Measurements from ENCODE around the gene SPG7. TPM values are rescaled to one million over a fixed set of nuclear protein-coding genes. Genes with fewer than 3 reads are reported as not detected.
"Not testable (repeated sequence)": the region's sequence is repeated elsewhere in the genome, so short reads cannot be mapped to it uniquely, and the experiment has no call there.

The SPG7 gene
- 44.6 and 74.8 TPM in 2 replicates for total RNA-seq (2014; rRNA removed; shearing (Covaris generic); ENCODE audit: low replicate concordance)

- Histone ChIP-seq H3K79me2 (ENCODE audit: low read length) (peaks cover 22% of the 10 kb centered on the region), H3K4me3 (ENCODE audit: low read length) (peak within 1 kb of the TSS; percentile 95), H3K27ac (ENCODE audit: low read length) (0 out of 2 replicates have a peak within 1 kb of the TSS, but pooled peaks have one; percentile 8)
These were observed at the start of gene SPG7 for GRCh38 chr16:89507834-89508590. Gene SPG7, plus strand, starts transcription at chr16:89508403. Its CDS starts 15 bp downstream, at chr16:89508418.

GRCh38 chr16:89458551-89458950 lies 49.7 kb upstream of the SPG7 start:
- Histone ChIP-seq H3K9ac (ENCODE audit: low read length) (no peak overlapping the region), H3K9me2 (replicated peaks; ENCODE audit: insufficient read depth, low read length) (no peaks in the 10 kb centered on the region), H3K4me1 (ENCODE audit: low read length) (no peaks in the 10 kb centered on the region), H3K27ac (ENCODE audit: low read length) (no peak overlapping the region), H3K4me2 (ENCODE audit: low read depth, low read length, poor library complexity, severe bottlenecking) (no peak overlapping the region), H3K36me3 (ENCODE audit: insufficient read depth, low read length) (no peaks in the 10 kb centered on the region), H3K4me3 (ENCODE audit: low read length) (no peak overlapping the region), H3K27me3 (ENCODE audit: low read length) (no peaks in the 10 kb centered on the region), H3K79me2 (ENCODE audit: low read length) (peaks cover 48% of the 10 kb centered on the region), H3K9me3 (ENCODE audit: low read length) (peaks cover 10% of the 10 kb centered on the region; the same call in 1 of the 2 replicates), H2AFZ (ENCODE audit: low read length) (no peak overlapping the region), H4K20me1 (ENCODE audit: insufficient read depth, low read depth, low read length) (peaks cover 62% of the 10 kb centered on the region)
- DNase-seq = no peak

More at GRCh38 chr16:89507834-89508590, at the start of gene SPG7:
- Histone ChIP-seq H3K9ac (ENCODE audit: low read length) (peak within 1 kb of the TSS; percentile 83), H3K9me2 (replicated peaks; ENCODE audit: insufficient read depth, low read length) (no peaks in the 10 kb centered on the region), H4K20me1 (ENCODE audit: insufficient read depth, low read depth, low read length) (0 out of 2 replicates have a peak, but pooled peaks cover 3% of the 10 kb centered on the region), H3K36me3 (ENCODE audit: insufficient read depth, low read length) (peaks cover 18% of the 10 kb centered on the region), H2AFZ (ENCODE audit: low read length) (peak within 1 kb of the TSS; percentile 95), H3K27me3 (ENCODE audit: low read length) (no peaks in the 10 kb centered on the region), H3K4me2 (ENCODE audit: low read depth, low read length, poor library complexity, severe bottlenecking) (peak within 1 kb of the TSS; percentile 87), H3K9me3 (ENCODE audit: low read length) (no peaks in the 10 kb centered on the region), H3K4me1 (ENCODE audit: low read length) (peaks cover 38% of the 10 kb centered on the region)
- peak; percentile 95 for DNase-seq

- H3K4me2 ChIP-seq (ENCODE audit: low read depth, low read length, poor library complexity, severe bottlenecking) = no peak overlapping the region
- no peak overlapping the region for H3K4me3 ChIP-seq (ENCODE audit: low read length)
- no peaks in the 10 kb centered on the region for H3K27me3 ChIP-seq (ENCODE audit: low read length)
- H3K27ac ChIP-seq (ENCODE audit: low read length) = no peak overlapping the region
- H3K9ac ChIP-seq (ENCODE audit: low read length) = no peak overlapping the region
- H3K9me2 ChIP-seq (replicated peaks; ENCODE audit: insufficient read depth, low read length) = no peaks in the 10 kb centered on the region
- no peaks in the 10 kb centered on the region for H3K36me3 ChIP-seq (ENCODE audit: insufficient read depth, low read length)
- peaks cover 10% of the 10 kb centered on the region; the same call in 1 of the 2 replicates for H3K9me3 ChIP-seq (ENCODE audit: low read length)
- peaks cover 47% of the 10 kb centered on the region for H3K79me2 ChIP-seq (ENCODE audit: low read length)
- no peak for DNase-seq
- H4K20me1 ChIP-seq (ENCODE audit: insufficient read depth, low read depth, low read length) = peaks cover 58% of the 10 kb centered on the region
- no peaks in the 10 kb centered on the region for H3K4me1 ChIP-seq (ENCODE audit: low read length)
- no peak overlapping the region for H2AFZ ChIP-seq (ENCODE audit: low read length)
These were observed 49.2 kb upstream of the SPG7 start for GRCh38 chr16:89458967-89459366.

- H3K36me3 ChIP-seq (ENCODE audit: insufficient read depth, low read length) = no peaks in the 10 kb centered on the region
- H3K27ac ChIP-seq (ENCODE audit: low read length) = no peak overlapping the region
- no peaks in the 10 kb centered on the region for H3K9me2 ChIP-seq (replicated peaks; ENCODE audit: insufficient read depth, low read length)
- H3K9ac ChIP-seq (ENCODE audit: low read length) = no peak overlapping the region
- no peak overlapping the region for H2AFZ ChIP-seq (ENCODE audit: low read length)
- H3K27me3 ChIP-seq (ENCODE audit: low read length) = no peaks in the 10 kb centered on the region
- peaks cover 6% of the 10 kb centered on the region; the same call in 1 of the 2 replicates for H3K9me3 ChIP-seq (ENCODE audit: low read length)
- peaks cover 54% of the 10 kb centered on the region for H3K79me2 ChIP-seq (ENCODE audit: low read length)
- H3K4me2 ChIP-seq (ENCODE audit: low read depth, low read length, poor library complexity, severe bottlenecking) = no peak overlapping the region
- no peak for DNase-seq
- no peaks in the 10 kb centered on the region for H3K4me1 ChIP-seq (ENCODE audit: low read length)
- H3K4me3 ChIP-seq (ENCODE audit: low read length) = no peak overlapping the region
- H4K20me1 ChIP-seq (ENCODE audit: insufficient read depth, low read depth, low read length) = peaks cover 57% of the 10 kb centered on the region
These were observed 47.6 kb upstream of the SPG7 start for GRCh38 chr16:89460556-89460955.

GRCh38 chr16:89461890-89462289 lies 46.3 kb upstream of the SPG7 start:
- H3K4me1 ChIP-seq (ENCODE audit: low read length); H2AFZ ChIP-seq (ENCODE audit: low read length); H3K4me3 ChIP-seq (ENCODE audit: low read length); H3K9me3 ChIP-seq (ENCODE audit: low read length); H3K9me2 ChIP-seq (replicated peaks; ENCODE audit: insufficient read depth, low read length); H3K9ac ChIP-seq (ENCODE audit: low read length); H3K27me3 ChIP-seq (ENCODE audit: low read length); H3K27ac ChIP-seq (ENCODE audit: low read length); H3K36me3 ChIP-seq (ENCODE audit: insufficient read depth, low read length); H3K4me2 ChIP-seq (ENCODE audit: low read depth, low read length, poor library complexity, severe bottlenecking): not testable (repeated sequence)
- peak; percentile 38 for DNase-seq
- H4K20me1 ChIP-seq (ENCODE audit: insufficient read depth, low read depth, low read length) = peaks cover 56% of the 10 kb centered on the region
- peaks cover 61% of the 10 kb centered on the region for H3K79me2 ChIP-seq (ENCODE audit: low read length)

- not testable (repeated sequence) for H3K4me1 ChIP-seq (ENCODE audit: low read length); H3K9me2 ChIP-seq (replicated peaks; ENCODE audit: insufficient read depth, low read length); H3K9me3 ChIP-seq (ENCODE audit: low read length); H3K4me3 ChIP-seq (ENCODE audit: low read length); H3K27me3 ChIP-seq (ENCODE audit: low read length); H2AFZ ChIP-seq (ENCODE audit: low read length); H3K36me3 ChIP-seq (ENCODE audit: insufficient read depth, low read length); H3K27ac ChIP-seq (ENCODE audit: low read length); H3K9ac ChIP-seq (ENCODE audit: low read length); H3K4me2 ChIP-seq (ENCODE audit: low read depth, low read length, poor library complexity, severe bottlenecking); DNase-seq
- peaks cover 64% of the 10 kb centered on the region for H3K79me2 ChIP-seq (ENCODE audit: low read length)
- H4K20me1 ChIP-seq (ENCODE audit: insufficient read depth, low read depth, low read length) = peaks cover 54% of the 10 kb centered on the region
These were observed 45.6 kb upstream of the SPG7 start for GRCh38 chr16:89462639-89463038.

- not testable (repeated sequence) for H3K4me1 ChIP-seq (ENCODE audit: low read length); H3K27me3 ChIP-seq (ENCODE audit: low read length); H3K27ac ChIP-seq (ENCODE audit: low read length); H3K4me3 ChIP-seq (ENCODE audit: low read length); H3K9me2 ChIP-seq (replicated peaks; ENCODE audit: insufficient read depth, low read length); H3K9me3 ChIP-seq (ENCODE audit: low read length); H3K36me3 ChIP-seq (ENCODE audit: insufficient read depth, low read length); H3K4me2 ChIP-seq (ENCODE audit: low read depth, low read length, poor library complexity, severe bottlenecking); H2AFZ ChIP-seq (ENCODE audit: low read length); H3K9ac ChIP-seq (ENCODE audit: low read length); DNase-seq
- peaks cover 58% of the 10 kb centered on the region for H4K20me1 ChIP-seq (ENCODE audit: insufficient read depth, low read depth, low read length)
- H3K79me2 ChIP-seq (ENCODE audit: low read length) = peaks cover 66% of the 10 kb centered on the region
These were observed 44.9 kb upstream of the SPG7 start for GRCh38 chr16:89463312-89463711.

GRCh38 chr16:89466920-89467319 lies 41.3 kb upstream of the SPG7 start:
- peaks cover 63% of the 10 kb centered on the region for H3K79me2 ChIP-seq (ENCODE audit: low read length)
- no peaks in the 10 kb centered on the region for H3K4me1 ChIP-seq (ENCODE audit: low read length)
- H3K4me2 ChIP-seq (ENCODE audit: low read depth, low read length, poor library complexity, severe bottlenecking) = no peak overlapping the region
- H4K20me1 ChIP-seq (ENCODE audit: insufficient read depth, low read depth, low read length) = peaks cover 57% of the 10 kb centered on the region
- H3K27me3 ChIP-seq (ENCODE audit: low read length) = no peaks in the 10 kb centered on the region
- no peaks in the 10 kb centered on the region for H3K36me3 ChIP-seq (ENCODE audit: insufficient read depth, low read length)
- DNase-seq = no peak
- no peak overlapping the region for H2AFZ ChIP-seq (ENCODE audit: low read length)
- no peak overlapping the region for H3K27ac ChIP-seq (ENCODE audit: low read length)
- H3K9me3 ChIP-seq (ENCODE audit: low read length) = no peaks in the 10 kb centered on the region
- no peaks in the 10 kb centered on the region for H3K9me2 ChIP-seq (replicated peaks; ENCODE audit: insufficient read depth, low read length)
- no peak overlapping the region for H3K9ac ChIP-seq (ENCODE audit: low read length)
- no peak overlapping the region for H3K4me3 ChIP-seq (ENCODE audit: low read length)

Data from Karpas-422 (cell line).